ENCODE data around the gene XPC.

The XPC gene

DNA sequence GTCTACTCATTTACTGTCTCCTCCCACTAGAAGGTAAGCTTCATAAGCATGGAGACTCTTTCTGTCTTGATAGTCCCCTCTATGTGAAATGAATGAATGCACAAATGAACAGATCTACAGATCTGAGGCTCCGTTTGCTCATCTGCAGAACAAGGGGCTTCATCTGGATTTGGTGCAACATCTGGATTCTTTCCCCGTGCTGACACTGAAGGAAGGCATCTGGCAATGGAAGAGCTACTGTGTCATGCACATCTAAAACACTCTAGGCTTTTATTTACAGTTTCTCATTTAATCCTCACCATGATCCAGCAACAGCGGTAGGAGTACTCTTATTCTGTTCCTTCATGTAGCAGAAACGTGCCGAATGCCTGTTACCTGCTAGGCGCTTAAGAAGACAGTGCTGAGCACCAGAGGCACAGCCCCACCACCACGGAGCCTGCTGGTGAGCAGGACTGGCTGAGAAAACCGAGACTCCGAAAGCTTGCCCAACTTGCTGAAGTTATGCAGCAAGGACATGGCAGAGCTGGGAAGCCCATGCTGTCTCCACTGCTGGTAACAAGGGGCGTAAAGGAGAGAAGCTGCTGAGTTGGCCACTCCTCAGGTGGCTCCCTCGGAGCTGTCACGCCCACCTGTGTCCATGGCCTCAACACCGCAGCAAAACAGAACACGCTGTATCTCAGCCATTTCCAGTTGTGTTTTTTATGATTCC, 31.3 kb upstream of the XPC start:
- ChIA-PET POLR2A (ENCODE audit: low non-redundant PET) (no interaction called here), CTCF (interaction anchor here (0.6 kb wide), 1 partner anchor 333 kb away, joined by 3 read pairs; no protein-coding TSS in a partner anchor)
- TF ChIP-seq, protein P1, sequence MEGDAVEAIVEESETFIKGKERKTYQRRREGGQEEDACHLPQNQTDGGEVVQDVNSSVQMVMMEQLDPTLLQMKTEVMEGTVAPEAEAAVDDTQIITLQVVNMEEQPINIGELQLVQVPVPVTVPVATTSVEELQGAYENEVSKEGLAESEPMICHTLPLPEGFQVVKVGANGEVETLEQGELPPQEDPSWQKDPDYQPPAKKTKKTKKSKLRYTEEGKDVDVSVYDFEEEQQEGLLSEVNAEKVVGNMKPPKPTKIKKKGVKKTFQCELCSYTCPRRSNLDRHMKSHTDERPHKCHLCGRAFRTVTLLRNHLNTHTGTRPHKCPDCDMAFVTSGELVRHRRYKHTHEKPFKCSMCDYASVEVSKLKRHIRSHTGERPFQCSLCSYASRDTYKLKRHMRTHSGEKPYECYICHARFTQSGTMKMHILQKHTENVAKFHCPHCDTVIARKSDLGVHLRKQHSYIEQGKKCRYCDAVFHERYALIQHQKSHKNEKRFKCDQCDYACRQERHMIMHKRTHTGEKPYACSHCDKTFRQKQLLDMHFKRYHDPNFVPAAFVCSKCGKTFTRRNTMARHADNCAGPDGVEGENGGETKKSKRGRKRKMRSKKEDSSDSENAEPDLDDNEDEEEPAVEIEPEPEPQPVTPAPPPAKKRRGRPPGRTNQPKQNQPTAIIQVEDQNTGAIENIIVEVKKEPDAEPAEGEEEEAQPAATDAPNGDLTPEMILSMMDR (conservative IDR thresholded peaks at IDR 0.05; ENCODE audit: low read depth), result no peak
- no peak overlapping the region for H3K27ac ChIP-seq
- no peak for DNase-seq (ENCODE audit: low spot score)

DNA sequence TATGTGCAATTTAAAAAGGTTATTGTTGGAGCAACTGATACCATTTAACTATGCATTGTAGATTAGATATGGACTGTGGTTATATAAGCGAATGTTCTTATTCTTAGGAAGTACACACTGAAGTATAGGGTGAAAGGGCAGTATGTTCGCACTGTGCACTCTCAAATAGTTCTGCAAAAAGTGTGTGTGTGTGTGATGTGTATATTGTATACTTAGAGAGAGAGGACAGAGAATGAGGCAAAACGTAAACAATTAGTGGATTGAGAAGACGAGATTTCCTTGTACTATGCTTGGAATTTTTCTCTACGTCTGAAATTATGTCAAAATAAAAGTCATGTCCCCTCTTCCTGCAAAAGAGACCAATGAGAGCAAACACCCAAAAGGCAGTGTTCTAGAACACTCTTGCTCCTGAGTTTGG, 30.6 kb upstream of the XPC start:
- TF ChIP-seq, protein P1 (conservative IDR thresholded peaks at IDR 0.05; ENCODE audit: low read depth), result no peak
- H3K27ac ChIP-seq, result no peak overlapping the region
- POLR2A ChIA-PET (ENCODE audit: low non-redundant PET), result no interaction called here

DNA sequence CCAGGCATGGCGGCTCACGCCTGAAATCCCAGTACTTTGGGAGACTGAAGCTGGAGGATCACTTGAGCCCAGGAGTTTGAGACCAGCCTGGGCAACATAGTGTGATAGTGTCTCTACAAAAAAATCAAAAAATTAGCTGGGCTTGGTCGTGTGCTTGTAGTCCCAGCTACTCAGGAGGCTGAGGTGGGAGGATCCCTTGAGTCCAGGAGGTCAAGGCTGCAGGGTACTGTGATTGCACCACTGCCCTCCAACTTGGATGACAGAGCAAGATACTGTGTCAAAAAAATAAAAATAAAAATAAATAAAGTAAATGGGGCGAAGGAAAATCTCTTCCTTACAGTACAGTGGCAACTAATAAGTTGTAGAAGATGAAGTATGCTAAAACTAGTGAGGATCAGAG, 29.8 kb upstream of the XPC start:
- DNase-seq (ENCODE audit: low spot score), result no peak
- POLR2A ChIA-PET (ENCODE audit: low non-redundant PET), result no interaction called here
- H3K27ac ChIP-seq, result no peak overlapping the region
- CTCF ChIA-PET, result no interaction called here
- TF ChIP-seq, protein P1 (conservative IDR thresholded peaks at IDR 0.05; ENCODE audit: low read depth), result no peak

More for the DNA sequence above, 30.6 kb upstream of the XPC start:
- CTCF ChIA-PET, result interaction anchor here (0.6 kb wide), 1 partner anchor 334 kb away, joined by 3 read pairs; no protein-coding TSS in a partner anchor
- DNase-seq (ENCODE audit: low spot score), result no peak

DNA sequence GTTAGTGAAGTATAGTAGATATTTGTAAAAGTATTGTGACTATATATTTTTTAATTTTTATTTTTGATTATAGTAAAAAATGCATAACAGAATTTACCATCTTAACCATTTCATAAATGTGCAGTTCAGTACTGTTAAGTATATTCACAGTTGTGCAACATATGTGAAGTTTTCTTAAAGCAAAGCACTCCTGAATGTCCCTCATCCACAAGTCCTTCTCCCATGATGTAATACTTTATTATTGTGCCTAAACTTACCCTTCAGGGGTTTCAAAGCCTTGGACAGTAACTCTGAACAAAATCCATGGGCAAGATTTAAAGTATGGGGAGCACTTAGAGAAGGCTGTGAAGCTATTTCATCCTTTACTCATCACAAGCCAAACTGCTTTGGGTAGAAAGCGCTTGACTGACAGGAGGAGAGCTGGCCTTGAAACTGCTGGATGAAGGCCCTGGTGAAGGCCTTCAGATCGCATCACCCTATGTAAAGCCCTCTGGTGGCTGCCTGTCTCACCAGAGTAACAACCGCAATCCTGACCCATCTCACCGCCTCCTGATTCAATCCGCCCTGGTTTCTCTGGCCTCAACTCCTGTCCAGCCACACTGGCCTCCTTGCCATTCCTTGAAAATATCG, 28.3 kb upstream of the XPC start:
- DNase-seq (ENCODE audit: low spot score), result no peak
- TF ChIP-seq, protein P1 (conservative IDR thresholded peaks at IDR 0.05; ENCODE audit: low read depth), result no peak
- no peak overlapping the region for H3K27ac ChIP-seq
- ChIA-PET POLR2A (ENCODE audit: low non-redundant PET) (no interaction called here), CTCF (interaction anchor here (0.5 to 0.7 kb wide), 3 partner anchors 54 to 676 kb away, joined by 3 to 5 read pairs (median 3); no protein-coding TSS in a partner anchor)

DNA sequence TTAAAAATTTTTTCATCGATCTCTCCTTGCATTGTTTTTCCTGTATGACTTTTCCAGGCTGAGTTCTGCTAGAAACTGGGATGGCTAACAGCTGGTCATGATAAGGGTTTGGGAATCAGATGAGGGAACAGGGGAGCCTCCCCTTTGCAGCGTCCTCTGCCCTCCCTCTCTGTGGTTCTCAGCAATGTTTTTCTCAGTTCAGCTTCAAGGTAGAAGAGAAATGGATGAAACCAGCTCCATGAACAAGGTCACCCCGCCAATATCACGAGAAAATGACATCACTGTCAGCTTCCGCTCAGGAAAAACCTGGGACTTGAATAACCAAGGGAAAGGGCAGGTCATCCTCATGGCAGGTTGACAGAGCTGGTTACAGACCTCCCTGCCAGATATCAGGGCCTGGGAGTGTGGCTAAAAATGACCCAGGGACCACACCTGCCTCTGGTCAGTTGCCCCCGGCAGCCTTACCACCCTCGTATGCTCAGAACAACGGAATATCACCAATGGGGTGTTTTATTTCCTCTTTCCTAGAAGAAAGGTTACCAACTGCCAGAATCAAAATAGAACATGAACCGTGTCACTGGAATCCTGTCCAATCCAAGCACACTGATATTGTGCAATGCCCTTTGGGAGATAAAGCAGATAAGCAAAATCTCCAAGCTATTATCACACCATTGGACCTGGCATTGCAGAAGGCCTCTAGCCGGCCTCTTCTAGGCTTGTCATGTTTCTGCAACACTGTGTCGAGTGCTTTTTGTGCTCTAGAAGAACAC, 26.3 kb upstream of the XPC start:
- no peak for DNase-seq (ENCODE audit: low spot score)
- no peak overlapping the region for H3K27ac ChIP-seq
- POLR2A ChIA-PET (ENCODE audit: low non-redundant PET), result no interaction called here
- TF ChIP-seq, protein P1 (conservative IDR thresholded peaks at IDR 0.05; ENCODE audit: low read depth), result no peak
- CTCF ChIA-PET, result interaction anchor here (0.6 to 0.9 kb wide), 2 partner anchors 18 to 79 kb away, joined by 3 read pairs; no protein-coding TSS in a partner anchor

DNA sequence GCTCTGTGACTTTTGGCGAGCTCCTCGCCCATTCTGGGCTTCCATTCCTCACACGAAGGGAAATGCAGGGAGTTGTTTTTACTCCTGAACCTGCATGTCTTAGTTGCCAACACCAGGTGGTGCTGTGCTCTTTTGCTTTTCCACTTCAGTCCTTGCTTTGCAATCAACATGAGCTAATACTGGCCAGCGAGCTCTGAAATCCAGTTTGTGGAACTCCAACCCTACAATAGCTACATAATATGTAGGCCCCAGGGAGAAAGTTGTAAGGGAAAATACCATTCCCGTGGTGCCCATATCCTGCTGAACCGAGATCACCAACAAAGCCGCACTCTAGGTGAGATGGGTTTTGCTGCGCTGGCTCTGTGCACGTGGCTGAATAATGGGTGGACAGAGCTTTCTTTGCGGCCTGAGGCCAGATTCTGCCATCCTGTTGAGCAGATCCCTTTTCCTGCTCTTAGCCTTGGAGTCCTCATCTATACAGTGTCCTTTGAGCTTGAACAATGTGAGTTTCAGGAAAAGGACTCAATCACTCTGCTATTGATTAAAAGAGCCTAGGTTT, 25.2 kb upstream of the XPC start:
- CTCF ChIA-PET, result interaction anchor here (0.6 to 1.5 kb wide), 19 partner anchors 9 to 593 kb away, joined by 3 to 7 read pairs (median 4); no protein-coding TSS in a partner anchor

More for the DNA sequence above, 25.2 kb upstream of the XPC start:
- POLR2A ChIA-PET (ENCODE audit: low non-redundant PET), result no interaction called here
- peak overlapping the region; percentile 65 for H3K27ac ChIP-seq
- peak; percentile 62 for DNase-seq (ENCODE audit: low spot score)
- TF ChIP-seq, protein P1 (conservative IDR thresholded peaks at IDR 0.05; ENCODE audit: low read depth), result peak; percentile 80
